GM12864 (cell line): Measurements from ENCODE around the gene MBP.

Experiments
- DNase-seq: peaks from one replicate; pipeline ENCODE4 v3.0.0-alpha.2; 2011; ENCODE audit warnings: low read depth
- H3K4me3 ChIP-seq: 2 replicates; pipeline ENCODE4 v1.5.1; 2011; ENCODE audit warnings: mild to moderate bottlenecking, low read depth, low read length, control low read depth
- CTCF ChIP-seq: IDR thresholded peaks from 2 replicates; pipeline ENCODE4 v1.5.1; 2011; ENCODE audit warnings: low read depth, mild to moderate bottlenecking, moderate library complexity, low read length, control low read depth, inconsistent platforms; ENCODE audit errors: missing control alignments

Gene MBP

GRCh38 chr18:77014538-77014937 is 118.0 kb downstream of the MBP start:
- no peak for DNase-seq
- H3K4me3 ChIP-seq: no peak overlapping the region
- no peak for TF ChIP-seq CTCF

- no peak overlapping the region for H3K4me3 ChIP-seq
- DNase-seq: no peak
- no peak for TF ChIP-seq CTCF
These were observed 118.6 kb downstream of the MBP start for GRCh38 chr18:77013811-77014521.

- H3K4me3 ChIP-seq: no peak overlapping the region
- TF ChIP-seq CTCF: no peak
- no peak for DNase-seq
These were observed 119.6 kb downstream of the MBP start for GRCh38 chr18:77012806-77013541.

GRCh38 chr18:77012120-77012519 is 120.5 kb downstream of the MBP start:
- no peak overlapping the region for H3K4me3 ChIP-seq
- no peak for DNase-seq
- no peak for TF ChIP-seq CTCF

GRCh38 chr18:77009675-77010074 is 122.9 kb downstream of the MBP start:
- DNase-seq: no peak
- no peak for TF ChIP-seq CTCF
- no peak overlapping the region for H3K4me3 ChIP-seq

GRCh38 chr18:77008576-77009315 is 123.8 kb downstream of the MBP start:
- no peak for TF ChIP-seq CTCF
- no peak for DNase-seq
- H3K4me3 ChIP-seq: no peak overlapping the region
